Measurements from ENCODE around the gene OR6J1. TPM values are rescaled to one million over a fixed set of nuclear protein-coding genes. Genes with fewer than 3 reads are reported as not detected.

Gene OR6J1
- total and polyA plus RNA-seq, 2 experiments from 2014 or later = not detected

GRCh38 chr14:22613106-22613695, 31.0 kb downstream of the OR6J1 start:
- no peaks in the 10 kb centered on the region for H3K9me3 ChIP-seq (ENCODE audit: low read depth)
- no peak for DNase-seq (ENCODE audit: low read depth in 1 of 2, low spot score in 1 of 2)
- no peaks in the 10 kb centered on the region for H3K27me3 ChIP-seq
- H3K4me3 ChIP-seq = no peak overlapping the region
- TF ChIP-seq CTCF (IDR thresholded peaks at IDR 0.05; ENCODE audit: low read depth, low read length) = peak; percentile 3
- H3K27ac ChIP-seq = peak overlapping the region; percentile 92
- H3K36me3 ChIP-seq = peaks cover 18% of the 10 kb centered on the region
- H3K4me1 ChIP-seq (ENCODE audit: low read depth) = peaks cover 9% of the 10 kb centered on the region

GRCh38 chr14:22610931-22611330, 33.2 kb downstream of the OR6J1 start:
- H3K9me3 ChIP-seq (ENCODE audit: low read depth) = no peaks in the 10 kb centered on the region
- no peak overlapping the region for H3K27ac ChIP-seq
- no peak for TF ChIP-seq CTCF (IDR thresholded peaks at IDR 0.05; ENCODE audit: low read depth, low read length)
- no peak overlapping the region for H3K4me3 ChIP-seq
- no peak for DNase-seq (ENCODE audit: low read depth in 1 of 2, low spot score in 1 of 2)
- H3K27me3 ChIP-seq = no peaks in the 10 kb centered on the region
- H3K36me3 ChIP-seq = peaks cover 40% of the 10 kb centered on the region
- H3K4me1 ChIP-seq (ENCODE audit: low read depth) = peaks cover 9% of the 10 kb centered on the region

- Histone ChIP-seq H3K27me3 (no peaks in the 10 kb centered on the region), H3K9me3 (ENCODE audit: low read depth) (no peaks in the 10 kb centered on the region), H3K4me3 (no peak overlapping the region), H3K27ac (no peak overlapping the region), H3K36me3 (peaks cover 69% of the 10 kb centered on the region), H3K4me1 (ENCODE audit: low read depth) (no peaks in the 10 kb centered on the region)
- no peak for TF ChIP-seq CTCF (IDR thresholded peaks at IDR 0.05; ENCODE audit: low read depth, low read length)
- no peak for DNase-seq (ENCODE audit: low read depth in 1 of 2, low spot score in 1 of 2)
These were observed 36.9 kb downstream of the OR6J1 start for GRCh38 chr14:22607291-22607690.

- TF ChIP-seq CTCF (IDR thresholded peaks at IDR 0.05; ENCODE audit: low read depth, low read length) = no peak
- no peak overlapping the region for H3K4me3 ChIP-seq
- H3K36me3 ChIP-seq = peaks cover 73% of the 10 kb centered on the region
- no peak overlapping the region for H3K27ac ChIP-seq
- no peaks in the 10 kb centered on the region for H3K4me1 ChIP-seq (ENCODE audit: low read depth)
- no peaks in the 10 kb centered on the region for H3K27me3 ChIP-seq
- DNase-seq (ENCODE audit: low read depth in 1 of 2, low spot score in 1 of 2) = no peak
- no peaks in the 10 kb centered on the region for H3K9me3 ChIP-seq (ENCODE audit: low read depth)
These were observed 37.8 kb downstream of the OR6J1 start for GRCh38 chr14:22606380-22606779.

- Histone ChIP-seq H3K9me3 (ENCODE audit: low read depth) (no peaks in the 10 kb centered on the region), H3K4me1 (ENCODE audit: low read depth) (peaks cover 8% of the 10 kb centered on the region), H3K36me3 (peaks cover 52% of the 10 kb centered on the region), H3K27ac (no peak overlapping the region), H3K27me3 (no peaks in the 10 kb centered on the region), H3K4me3 (no peak overlapping the region)
- DNase-seq (ENCODE audit: low read depth in 1 of 2, low spot score in 1 of 2) = no peak
- no peak for TF ChIP-seq CTCF (IDR thresholded peaks at IDR 0.05; ENCODE audit: low read depth, low read length)
These were observed 41.3 kb downstream of the OR6J1 start for GRCh38 chr14:22602862-22603261.

All from cardiac muscle cell (in vitro differentiated cells and primary cell).